PFSK-1 (cell line): ENCODE measurements around the gene MORN5.

Experiments used
- FOXP2 ChIP-seq: optimal IDR thresholded peaks from 2 replicates; pipeline ENCODE3; 2011; ENCODE audit warnings: borderline replicate concordance, control low read depth, inconsistent platforms; ENCODE audit not compliant: insufficient read depth; ENCODE audit errors: extremely low read length, extremely low read depth
- POLR2AphosphoS5 ChIP-seq: IDR thresholded peaks from 2 replicates; pipeline ENCODE4 v1.6.1; 2012; ENCODE audit warnings: low read depth, mild to moderate bottlenecking, control low read depth, low read length, moderate library complexity
- REST ChIP-seq, 2 experiments: IDR thresholded peaks; 2 replicates each; pipeline versions ENCODE4 v1.6.1 to v1.8.0; 2011 to 2012; ENCODE audit warnings: low read depth in 2 of 2, low read length in 2 of 2, control low read depth in 1 of 2, inconsistent platforms in 1 of 2, mild to moderate bottlenecking in 1 of 2, moderate library complexity in 1 of 2; ENCODE audit not compliant: insufficient read depth in 1 of 2
- SIN3A ChIP-seq: IDR thresholded peaks from 2 replicates; pipeline ENCODE4 v1.6.1; 2012; ENCODE audit warnings: mild to moderate bottlenecking, low read length, moderate library complexity, borderline replicate concordance; ENCODE audit not compliant: insufficient read depth
- TAF1 ChIP-seq: IDR thresholded peaks from 2 replicates; pipeline ENCODE4 v1.6.1; 2012; ENCODE audit warnings: low read length, control low read depth, borderline replicate concordance; ENCODE audit not compliant: insufficient read depth

MORN5 gene

GRCh38 chr9:122133263-122133983 lies 26.3 kb upstream of the MORN5 start:
- TF ChIP-seq SIN3A, result no peak
- TF ChIP-seq FOXP2, result no peak
- no peak for TF ChIP-seq REST (IDR thresholded peaks at IDR 0.05; ENCODE audit: insufficient read depth in 1 of 2, low read depth in 2 of 2, low read length in 2 of 2)
- TF ChIP-seq POLR2AphosphoS5, result no peak
- TF ChIP-seq TAF1, result no peak

GRCh38 chr9:122133984-122134535 lies 25.6 kb upstream of the MORN5 start:
- TF ChIP-seq POLR2AphosphoS5 (no peak), SIN3A (no peak), REST (IDR thresholded peaks at IDR 0.05; ENCODE audit: insufficient read depth in 1 of 2, low read depth in 2 of 2, low read length in 2 of 2) (no peak), TAF1 (no peak), FOXP2 (no peak)

DNA sequence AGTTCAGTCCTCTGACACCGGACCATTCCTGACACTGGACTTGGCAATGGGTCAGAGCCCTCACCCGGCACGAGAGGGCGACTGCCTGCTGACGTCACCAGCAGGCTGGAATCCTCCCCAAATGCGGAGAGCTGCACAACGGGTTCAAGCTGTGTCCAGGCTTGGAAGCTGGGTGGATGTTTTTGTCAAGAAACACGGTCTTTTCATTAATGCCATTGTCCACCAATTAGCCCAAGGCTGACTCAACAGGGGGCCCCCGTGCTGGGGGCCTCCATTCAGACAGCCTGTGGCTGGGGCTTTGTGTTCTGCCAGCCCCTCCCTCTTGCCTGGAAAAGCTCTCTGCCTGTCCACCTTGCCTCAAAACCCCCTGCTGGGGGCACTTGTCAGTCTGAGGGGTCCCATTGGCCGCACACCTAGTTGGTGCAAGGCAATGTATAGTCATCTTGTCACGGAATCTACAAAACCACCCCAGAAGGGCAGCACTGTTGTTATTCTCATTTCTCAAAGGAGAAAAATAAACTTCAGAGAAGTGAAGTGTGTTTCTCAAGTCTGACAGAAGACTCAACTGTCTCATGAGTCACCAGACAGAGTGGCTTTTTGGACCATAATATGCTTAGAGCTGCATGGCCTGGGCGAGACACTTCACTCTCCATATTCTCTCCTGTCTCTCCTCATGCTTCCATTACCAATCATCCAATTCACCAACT lies 24.7 kb upstream of the MORN5 start:
- no peak for TF ChIP-seq SIN3A
- TF ChIP-seq TAF1, result no peak
- TF ChIP-seq REST (IDR thresholded peaks at IDR 0.05; ENCODE audit: insufficient read depth in 1 of 2, low read depth in 2 of 2, low read length in 2 of 2), result no peak
- no peak for TF ChIP-seq FOXP2
- TF ChIP-seq POLR2AphosphoS5, result no peak

- TF ChIP-seq REST (IDR thresholded peaks at IDR 0.05; ENCODE audit: insufficient read depth in 1 of 2, low read depth in 2 of 2, low read length in 2 of 2) (no peak), POLR2AphosphoS5 (no peak), FOXP2 (no peak), TAF1 (no peak), SIN3A (no peak)
Observed at GRCh38 chr9:122135529-122135859, 24.2 kb upstream of the MORN5 start.
